ENCODE results near the gene GALR2.

Gene GALR2

GRCh38 chr17:76125922-76126321 is 51.3 kb downstream of the GALR2 start:
- no peak for DNase-seq (ENCODE audit: low read depth, low spot score)

Measured in ELF-1 (cell line).